ENCODE data around the gene SPTB.
"Not testable (repeated sequence)": the region's sequence is repeated elsewhere in the genome, so short reads cannot be mapped to it uniquely, and the experiment has no call there.

Gene SPTB

DNA sequence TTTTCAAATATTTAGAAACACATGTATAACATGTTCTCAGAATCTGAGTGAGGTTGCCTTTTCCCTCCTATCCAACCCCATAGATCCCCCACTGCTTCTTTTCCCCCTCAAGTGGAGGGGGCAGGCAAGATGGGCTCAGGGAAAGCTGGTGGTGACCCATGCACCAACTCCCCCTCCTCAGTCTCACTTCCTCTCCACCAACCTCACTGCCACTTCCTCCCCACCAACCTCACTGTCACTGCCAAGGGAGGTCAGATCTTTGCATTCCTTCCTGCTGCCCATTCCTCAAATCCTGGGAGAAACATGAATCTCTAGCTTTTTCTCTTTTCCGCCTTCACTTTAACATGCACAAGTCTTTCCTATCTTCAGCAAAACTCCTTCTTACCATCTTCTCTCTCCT, 48.7 kb downstream of the SPTB start:
- intact Hi-C loops (cut with DNase I): no loop called here
- DNase-seq: no peak

GRCh38 chr14:64828071-64828470, 51.6 kb downstream of the SPTB start:
- DNase-seq: no peak
- intact Hi-C loops (cut with DNase I): no loop called here

DNA sequence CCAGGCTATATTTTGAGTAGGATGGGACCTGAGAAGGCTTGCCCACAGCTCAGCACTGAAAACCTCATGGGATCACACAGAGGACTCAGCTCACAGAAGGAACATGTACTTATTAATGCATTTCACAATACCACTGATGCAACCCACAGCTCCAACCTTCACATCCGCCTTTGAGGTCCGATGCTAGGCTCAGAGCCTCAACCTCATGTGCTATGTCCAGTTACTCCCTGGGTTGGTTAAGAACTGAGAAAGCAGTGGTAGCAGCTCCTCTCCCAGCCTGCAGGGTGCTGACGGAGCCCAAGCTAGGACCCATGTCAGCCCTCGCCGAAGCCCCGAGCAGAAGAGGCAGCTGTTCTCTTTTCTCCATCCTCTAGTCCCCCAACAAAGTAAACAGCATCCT, 52.9 kb downstream of the SPTB start:
- intact Hi-C loops (cut with DNase I): no loop called here
- DNase-seq: no peak

DNA sequence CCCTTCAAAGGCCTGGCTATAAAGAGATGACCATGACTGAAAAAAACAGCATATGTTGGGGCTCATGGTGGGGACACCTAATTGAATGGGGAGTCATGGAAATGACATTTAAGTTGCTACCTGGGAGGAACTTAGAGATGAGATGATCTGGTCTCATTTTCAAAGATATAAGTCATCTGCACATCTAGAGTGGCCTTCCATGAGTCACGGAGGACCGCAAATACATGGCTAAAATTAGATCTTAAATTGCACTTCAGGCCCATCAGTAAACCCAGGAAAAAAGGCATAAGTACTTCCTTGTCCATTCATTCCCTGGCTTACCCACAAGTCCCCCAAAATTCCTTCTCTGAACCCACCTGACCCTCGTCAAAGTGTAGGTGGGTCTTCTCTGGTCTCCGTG, 53.4 kb downstream of the SPTB start:
- no peak for DNase-seq
- intact Hi-C loops (cut with DNase I): no loop called here

- intact Hi-C loops (cut with DNase I): no loop called here
Observed at GRCh38 chr14:64825509-64825908, 54.2 kb downstream of the SPTB start.

DNA sequence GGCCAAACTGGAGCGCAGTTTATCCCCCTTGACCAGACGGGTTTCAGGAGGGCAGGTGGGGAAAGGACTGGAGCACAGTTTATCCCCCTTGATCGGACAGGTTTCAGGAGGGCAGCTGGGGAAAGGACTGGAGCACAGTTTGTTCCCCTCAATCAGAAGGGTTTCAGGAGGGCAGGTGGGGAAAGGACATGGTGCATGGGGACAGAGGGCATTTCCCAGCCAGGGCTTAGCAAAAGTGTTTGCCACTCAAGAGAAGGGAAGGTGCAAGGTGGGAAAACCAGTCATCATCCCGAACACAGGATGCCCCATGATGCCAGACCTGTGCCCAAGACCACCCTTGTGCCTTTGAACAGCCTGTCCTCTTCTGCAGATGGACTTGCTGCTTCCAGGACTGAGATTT, 54.7 kb downstream of the SPTB start:
- intact Hi-C loops (cut with DNase I): no loop called here
- DNase-seq: no peak

More at GRCh38 chr14:64825509-64825908, 54.2 kb downstream of the SPTB start:
- DNase-seq: no peak

- intact Hi-C loops (cut with DNase I): loop anchor here (5.0 kb wide), 1 partner anchor 53 kb away; the partner anchor contains the start of gene SPTB
- DNase-seq: peak in 5 of 42 donors; percentile 11 to 36 (median 27)
Observed at GRCh38 chr14:64824471-64824870, 55.2 kb downstream of the SPTB start.

DNA sequence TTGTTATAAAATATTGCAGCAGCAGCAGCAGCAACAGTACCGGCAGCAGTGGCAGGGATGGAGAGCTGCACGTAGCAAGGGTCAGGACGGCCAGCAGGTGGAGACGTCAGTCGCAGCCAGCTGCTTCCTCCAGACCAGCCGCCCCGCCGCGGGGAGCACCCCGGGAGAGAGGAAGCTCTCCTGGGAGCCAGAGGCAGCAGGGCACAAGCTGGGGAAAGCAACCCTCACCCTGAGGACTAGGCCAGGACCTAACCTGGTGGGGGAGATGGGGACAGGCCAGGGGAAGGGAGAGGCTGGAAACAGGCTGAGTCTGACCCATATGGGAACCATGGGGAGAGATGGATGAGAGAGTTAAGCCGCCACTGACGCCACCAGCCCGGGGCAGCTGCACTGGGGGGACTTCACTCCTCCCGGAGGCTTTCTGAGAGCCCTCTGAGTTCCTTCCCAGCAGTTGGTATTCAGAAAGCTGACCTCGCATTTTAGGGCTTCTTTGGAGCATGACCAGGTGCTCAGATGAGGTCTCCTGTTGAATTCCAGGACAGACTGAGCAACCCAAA, 56.3 kb downstream of the SPTB start:
- intact Hi-C loops (cut with DNase I): loop anchor here (5.0 kb wide), 1 partner anchor 54 kb away; the partner anchor contains the start of gene SPTB
- DNase-seq: peak; percentile 50 to 91 (median 78)

- intact Hi-C loops (cut with DNase I): loop anchor here (5.0 kb wide), 1 partner anchor 56 kb away; the partner anchor contains the start of gene SPTB
- DNase-seq: no peak
Observed at GRCh38 chr14:64821651-64822050, 58.1 kb downstream of the SPTB start.

- no peak for DNase-seq
- intact Hi-C loops (cut with DNase I): no loop called here
Observed at GRCh38 chr14:64818151-64818550, 61.6 kb downstream of the SPTB start.

DNA sequence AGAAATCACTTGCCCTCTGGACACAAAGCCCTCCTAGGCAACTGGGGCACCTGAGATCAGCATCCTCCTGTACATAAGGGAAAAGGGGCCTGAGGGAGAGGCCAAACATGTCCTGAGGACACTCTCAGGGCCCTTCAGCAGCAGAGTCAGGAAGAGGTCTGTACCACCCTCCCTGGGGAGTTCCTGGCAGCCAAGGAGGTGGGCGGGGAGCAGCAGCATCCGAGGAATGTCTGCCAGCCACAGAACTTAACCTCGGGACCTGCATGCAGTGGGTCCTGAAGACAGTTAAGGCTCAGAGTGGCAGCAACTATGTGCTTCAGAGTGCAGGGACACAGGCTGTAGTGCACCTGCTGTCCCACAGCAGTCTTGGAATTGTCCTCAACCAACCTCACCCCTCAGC, 62.1 kb downstream of the SPTB start:
- no peak for DNase-seq
- intact Hi-C loops (cut with DNase I): no loop called here

DNA sequence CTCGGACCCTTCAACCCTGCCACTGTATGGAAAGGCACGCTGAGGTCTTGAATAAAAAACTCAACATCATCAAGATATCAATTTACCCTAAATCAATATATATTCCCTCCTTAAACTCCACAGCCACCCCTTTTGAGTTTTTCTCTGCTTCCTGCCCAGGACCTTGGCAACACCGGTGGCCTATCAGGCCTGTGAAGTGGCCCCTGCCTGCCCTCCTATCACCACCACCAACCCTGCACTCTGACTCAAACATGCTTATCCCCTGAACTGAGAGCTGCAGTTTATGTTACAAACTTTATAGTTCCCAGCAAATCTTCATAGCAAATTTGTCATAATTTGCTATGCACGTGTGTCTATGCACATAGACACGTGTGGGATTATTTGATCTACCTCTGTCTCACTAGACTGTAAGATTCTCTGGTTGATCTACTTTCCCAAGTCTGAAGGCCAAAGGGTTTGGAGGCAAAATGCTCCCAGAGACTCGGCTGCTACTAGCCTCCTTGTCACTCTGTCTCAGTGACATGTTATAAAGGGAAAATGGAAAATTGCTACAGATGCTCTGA, 63.4 kb downstream of the SPTB start:
- intact Hi-C loops (cut with DNase I): no loop called here
- no peak for DNase-seq

DNA sequence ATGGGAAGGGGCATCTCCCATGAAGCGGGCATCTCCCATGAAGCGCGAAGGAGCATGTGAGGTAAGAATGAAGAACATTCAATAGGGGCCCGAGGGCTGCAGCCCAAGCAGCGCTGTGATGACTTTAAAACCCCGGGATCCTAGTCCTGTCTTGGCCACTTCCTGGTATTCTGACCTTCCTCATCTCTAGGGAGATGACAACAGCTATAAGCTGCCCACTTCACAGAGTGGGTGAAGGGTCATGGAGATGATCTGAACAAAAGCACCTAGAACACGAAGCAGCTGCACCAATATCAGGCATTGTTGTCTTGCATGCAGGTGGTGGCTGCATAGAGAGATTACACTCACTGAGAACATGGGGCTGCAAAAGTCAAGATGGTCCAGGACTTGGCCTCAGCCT, 64.5 kb downstream of the SPTB start:
- intact Hi-C loops (cut with DNase I): no loop called here
- DNase-seq: no peak

GRCh38 chr14:64812412-64812811, 67.3 kb downstream of the SPTB start:
- DNase-seq: peak in 27 of 42 donors; percentile 20 to 72 (median 44)
- intact Hi-C loops (cut with DNase I): no loop called here

DNA sequence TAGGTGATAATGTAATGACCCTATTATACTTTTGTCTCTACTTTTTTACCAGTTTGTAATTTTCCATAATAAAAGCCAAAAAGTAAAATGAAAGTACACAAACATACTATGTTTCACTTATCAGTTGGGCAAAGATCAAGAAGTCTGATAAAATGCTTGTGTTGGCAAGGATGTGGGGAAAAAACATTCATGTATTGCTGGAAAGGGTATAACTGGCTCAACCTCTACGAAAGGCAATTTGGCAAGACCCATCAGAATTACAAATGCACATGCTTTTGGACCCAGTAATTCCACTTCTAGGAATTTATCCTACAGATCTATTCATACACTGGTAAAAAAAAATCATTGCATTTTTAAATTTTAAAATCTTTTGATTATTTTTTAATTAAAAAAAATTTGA, 68.0 kb downstream of the SPTB start:
- no peak for DNase-seq

DNA sequence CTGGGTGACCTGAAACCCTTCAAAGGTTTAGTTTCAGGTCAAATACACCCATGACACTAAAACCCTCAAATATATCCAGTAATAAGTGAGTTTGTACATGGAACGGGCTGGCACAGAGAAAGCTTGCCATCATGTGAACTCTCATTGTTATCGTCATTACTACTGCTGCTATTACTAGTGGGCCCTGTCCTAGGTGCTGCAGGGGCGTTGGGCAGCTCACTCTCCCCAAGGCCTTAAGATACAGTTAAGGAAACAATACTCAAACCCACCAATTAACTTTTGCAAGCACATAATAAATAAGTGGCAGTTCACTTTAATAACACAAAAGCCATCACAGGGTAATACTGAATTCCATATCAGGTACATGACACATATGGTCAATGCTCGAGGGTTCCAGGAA, 71.3 kb downstream of the SPTB start:
- no peak for DNase-seq
- intact Hi-C loops (cut with DNase I): no loop called here

More for the DNA sequence above, 68.0 kb downstream of the SPTB start:
- intact Hi-C loops (cut with DNase I): no loop called here

- intact Hi-C loops (cut with DNase I): no loop called here
- DNase-seq: peak in 1 of 42 donors; percentile 27
Observed at GRCh38 chr14:64807551-64807950, 72.2 kb downstream of the SPTB start.

GRCh38 chr14:64806862-64807495, 72.7 kb downstream of the SPTB start:
- DNase-seq: no peak
- intact Hi-C loops (cut with DNase I): no loop called here

GRCh38 chr14:64806202-64806861, 73.4 kb downstream of the SPTB start:
- no peak for DNase-seq
- intact Hi-C loops (cut with DNase I): no loop called here

DNA sequence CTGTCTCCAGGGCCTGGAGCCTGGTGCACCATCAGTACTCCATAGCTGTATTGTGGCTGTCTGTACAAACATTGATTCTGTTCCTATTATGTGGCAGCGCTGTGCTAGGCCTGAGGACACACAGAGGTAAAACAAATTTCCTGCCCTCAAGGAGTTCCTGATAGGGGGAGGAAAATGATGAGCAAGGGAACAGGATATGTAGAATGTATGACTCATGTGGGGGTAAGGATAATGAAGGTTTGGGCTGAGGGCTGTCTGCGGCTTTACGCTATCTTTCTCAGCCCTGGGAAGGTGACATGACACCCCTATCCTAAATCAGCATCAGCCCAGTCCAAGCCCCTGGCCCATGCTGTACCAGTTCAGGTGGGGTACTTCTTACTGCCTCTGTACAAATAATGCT, 74.1 kb downstream of the SPTB start:
- intact Hi-C loops (cut with DNase I): not testable (repeated sequence)
- peak in 1 of 42 donors; percentile 16 for DNase-seq
